OCI-LY3 (cell line): ENCODE measurements around the gene C2.

Experiments used
- H2AFZ ChIP-seq: fragments of 200-600, 300-600 bp; shearing (Covaris generic); 2 replicates; pipeline ENCODE4 v1.6.0; 2014; ENCODE audit warnings: antibody characterized with exemption, low read depth, low read length
- H3K27ac ChIP-seq: fragments of 200-600, 300-600 bp; sonication (generic); 2 replicates; pipeline ENCODE4 v1.5.1; 2014; ENCODE audit warnings: mild to moderate bottlenecking, low read length, moderate library complexity, mixed read lengths
- H3K27me3 ChIP-seq: fragments of 200-600, 300-600 bp; sonication (generic); 2 replicates; pipeline ENCODE4 v1.6.1; 2014; ENCODE audit warnings: low read depth, low read length, mixed read lengths
- H3K36me3 ChIP-seq: fragments of 200-600, 300-600 bp; sonication (generic); replicated peaks from 2 replicates; pipeline ENCODE3; 2014; ENCODE audit warnings: low read depth, low read length, mixed read lengths
- H3K4me1 ChIP-seq: fragments of 300-600, 200-600 bp; sonication (generic); 2 replicates; pipeline ENCODE4 v1.6.1; 2014; ENCODE audit warnings: low read length, mixed read lengths
- H3K4me2 ChIP-seq: fragments of 200-600, 300-600 bp; sonication (generic); 2 replicates; pipeline ENCODE4 v1.6.1; 2014; ENCODE audit warnings: low read length, mixed read lengths
- H3K4me3 ChIP-seq: fragments of 300-600, 200-600 bp; sonication (generic); 2 replicates; pipeline ENCODE4 v1.5.1; 2014; ENCODE audit warnings: antibody characterized with exemption, mild to moderate bottlenecking, low read length, moderate library complexity
- H3K79me2 ChIP-seq: fragments of 300-600, 200-600 bp; shearing (Covaris generic); 2 replicates; pipeline ENCODE4 v1.6.1; 2014; ENCODE audit warnings: mild to moderate bottlenecking, low read length, mixed read lengths
- H3K9ac ChIP-seq: fragments of 300-600, 200-600 bp; shearing (Covaris generic); 2 replicates; pipeline ENCODE4 v1.6.0; 2014; ENCODE audit warnings: mild to moderate bottlenecking, low read length, moderate library complexity
- H3K9me3 ChIP-seq: fragments of 200-600, 300-600 bp; shearing (Covaris generic); 2 replicates; pipeline ENCODE4 v1.6.1; 2014; ENCODE audit warnings: low read length, mixed read lengths; ENCODE audit not compliant: insufficient read depth
- H4K20me1 ChIP-seq: fragments of 200-600, 300-600 bp; sonication (generic); 2 replicates; pipeline ENCODE4 v1.6.1; 2016; ENCODE audit warnings: low read length, mixed read lengths; ENCODE audit not compliant: insufficient read depth
- EZH2phosphoT487 ChIP-seq: fragments of 200-600 bp; shearing (Covaris generic); IDR thresholded peaks from 2 replicates; pipeline ENCODE4 v1.6.1; 2018; ENCODE audit warnings: antibody characterized with exemption, mixed run types, low read depth
- TF ChIP-seq, protein P1 (sequence below): fragments of 200-600, 300-600 bp; sonication (generic); IDR thresholded peaks from 2 replicates; pipeline ENCODE4 v1.5.1; 2014; ENCODE audit warnings: antibody characterized with exemption, low read length, low read depth

Gene C2

DNA sequence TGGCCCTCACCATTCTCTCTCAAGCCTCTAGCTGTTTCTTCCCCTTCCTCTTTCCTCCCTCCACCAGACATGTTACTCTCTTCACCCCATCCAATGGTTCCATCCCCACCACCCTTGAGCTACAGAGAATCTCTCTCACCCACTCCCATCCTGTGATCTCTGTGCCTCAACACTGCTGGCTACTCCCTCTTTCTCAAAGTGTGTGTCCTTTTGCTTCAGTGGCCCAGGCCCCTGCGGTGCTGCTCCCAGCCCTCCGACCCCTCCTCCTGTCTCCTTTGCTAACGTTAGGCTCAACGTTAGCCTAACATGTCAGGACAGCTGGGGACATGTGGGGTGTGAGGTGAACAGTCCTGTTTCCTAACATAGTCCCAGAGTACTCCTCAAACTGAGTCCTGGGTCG lies 25.4 kb downstream of the C2 start:
- H3K9ac ChIP-seq, result no peak overlapping the region
- no peaks in the 10 kb centered on the region for H3K27me3 ChIP-seq
- no peak overlapping the region for H3K4me2 ChIP-seq
- no peaks in the 10 kb centered on the region for H3K9me3 ChIP-seq
- H3K4me3 ChIP-seq, result no peak overlapping the region
- peaks cover 4% of the 10 kb centered on the region for H3K36me3 ChIP-seq
- no peaks in the 10 kb centered on the region for H4K20me1 ChIP-seq
- no peak overlapping the region for H2AFZ ChIP-seq
- TF ChIP-seq, protein P1, sequence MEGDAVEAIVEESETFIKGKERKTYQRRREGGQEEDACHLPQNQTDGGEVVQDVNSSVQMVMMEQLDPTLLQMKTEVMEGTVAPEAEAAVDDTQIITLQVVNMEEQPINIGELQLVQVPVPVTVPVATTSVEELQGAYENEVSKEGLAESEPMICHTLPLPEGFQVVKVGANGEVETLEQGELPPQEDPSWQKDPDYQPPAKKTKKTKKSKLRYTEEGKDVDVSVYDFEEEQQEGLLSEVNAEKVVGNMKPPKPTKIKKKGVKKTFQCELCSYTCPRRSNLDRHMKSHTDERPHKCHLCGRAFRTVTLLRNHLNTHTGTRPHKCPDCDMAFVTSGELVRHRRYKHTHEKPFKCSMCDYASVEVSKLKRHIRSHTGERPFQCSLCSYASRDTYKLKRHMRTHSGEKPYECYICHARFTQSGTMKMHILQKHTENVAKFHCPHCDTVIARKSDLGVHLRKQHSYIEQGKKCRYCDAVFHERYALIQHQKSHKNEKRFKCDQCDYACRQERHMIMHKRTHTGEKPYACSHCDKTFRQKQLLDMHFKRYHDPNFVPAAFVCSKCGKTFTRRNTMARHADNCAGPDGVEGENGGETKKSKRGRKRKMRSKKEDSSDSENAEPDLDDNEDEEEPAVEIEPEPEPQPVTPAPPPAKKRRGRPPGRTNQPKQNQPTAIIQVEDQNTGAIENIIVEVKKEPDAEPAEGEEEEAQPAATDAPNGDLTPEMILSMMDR, result no peak
- TF ChIP-seq EZH2phosphoT487, result no peak
- H3K79me2 ChIP-seq, result peaks cover 2% of the 10 kb centered on the region
- H3K4me1 ChIP-seq, result peaks cover 4% of the 10 kb centered on the region
- no peak overlapping the region for H3K27ac ChIP-seq

DNA sequence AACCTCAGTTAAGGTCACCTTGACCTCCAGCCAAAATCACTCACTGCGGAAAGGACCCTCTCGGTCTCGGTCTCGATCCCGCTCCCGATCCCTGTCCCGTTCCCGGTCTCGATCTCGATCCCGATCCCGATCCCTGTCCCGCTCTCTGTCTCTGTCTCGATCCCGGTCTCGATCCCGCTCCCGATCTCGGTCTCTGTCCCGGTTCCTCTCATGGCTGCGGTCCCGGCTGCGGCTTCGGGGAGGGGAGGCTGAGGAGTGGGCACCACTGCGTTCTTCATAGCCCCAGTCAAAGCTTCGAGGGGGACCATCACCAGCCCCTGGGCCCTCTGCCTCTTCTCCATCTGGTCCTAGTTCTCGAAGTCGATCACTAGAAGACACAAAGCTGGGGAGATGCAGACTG lies 27.0 kb downstream of the C2 start:
- no peaks in the 10 kb centered on the region for H3K9me3 ChIP-seq
- H3K36me3 ChIP-seq, result peaks cover 4% of the 10 kb centered on the region
- H2AFZ ChIP-seq, result no peak overlapping the region
- no peak overlapping the region for H3K9ac ChIP-seq
- H4K20me1 ChIP-seq, result no peaks in the 10 kb centered on the region
- peaks cover 14% of the 10 kb centered on the region for H3K79me2 ChIP-seq
- H3K4me2 ChIP-seq, result no peak overlapping the region
- no peaks in the 10 kb centered on the region for H3K27me3 ChIP-seq
- H3K4me3 ChIP-seq, result no peak overlapping the region
- H3K27ac ChIP-seq, result no peak overlapping the region
- TF ChIP-seq, protein P1, result no peak
- TF ChIP-seq EZH2phosphoT487, result no peak
- H3K4me1 ChIP-seq, result peaks cover 7% of the 10 kb centered on the region

- peaks cover 13% of the 10 kb centered on the region for H3K4me1 ChIP-seq
- TF ChIP-seq, protein P1, result no peak
- TF ChIP-seq EZH2phosphoT487, result no peak
- H2AFZ ChIP-seq, result no peak overlapping the region
- H3K4me3 ChIP-seq, result no peak overlapping the region
- peaks cover 10% of the 10 kb centered on the region for H3K36me3 ChIP-seq
- no peak overlapping the region for H3K27ac ChIP-seq
- H3K9me3 ChIP-seq, result no peaks in the 10 kb centered on the region
- no peaks in the 10 kb centered on the region for H3K27me3 ChIP-seq
- no peaks in the 10 kb centered on the region for H4K20me1 ChIP-seq
- H3K9ac ChIP-seq, result no peak overlapping the region
- H3K79me2 ChIP-seq, result peaks cover 21% of the 10 kb centered on the region
- H3K4me2 ChIP-seq, result no peak overlapping the region
Observed at GRCh38 chr6:31956796-31957195, 29.3 kb downstream of the C2 start.

DNA sequence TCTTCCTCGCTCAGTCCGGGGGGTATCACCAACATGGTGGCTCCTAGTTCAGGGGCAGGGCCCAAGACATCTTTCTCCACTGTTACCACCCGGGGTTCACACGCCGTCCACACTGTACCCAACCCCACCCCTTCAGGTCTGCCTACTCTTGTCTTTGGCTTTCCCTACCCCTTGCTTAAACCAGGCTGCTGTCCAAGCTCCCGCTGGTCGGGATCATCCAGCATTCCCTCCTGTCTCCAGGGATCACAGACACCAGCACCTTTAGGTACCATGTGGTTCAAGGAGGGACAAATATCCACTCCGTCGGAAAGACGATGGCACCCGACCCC lies 30.9 kb downstream of the C2 start:
- Histone ChIP-seq H3K9me3 (no peaks in the 10 kb centered on the region), H3K27me3 (no peaks in the 10 kb centered on the region), H3K4me3 (peak overlapping the region; percentile 98), H2AFZ (peak overlapping the region; percentile 63; the same call in 1 of the 2 replicates), H3K36me3 (peaks cover 11% of the 10 kb centered on the region), H3K9ac (peak overlapping the region; percentile 85), H3K4me2 (peak overlapping the region; percentile 77), H4K20me1 (no peaks in the 10 kb centered on the region), H3K27ac (0 out of 2 replicates have a peak overlapping the region, but pooled peaks have one; percentile 16), H3K4me1 (peaks cover 13% of the 10 kb centered on the region), H3K79me2 (peaks cover 21% of the 10 kb centered on the region)
- TF ChIP-seq, protein P1, result no peak
- TF ChIP-seq EZH2phosphoT487, result no peak
